ENCODE data around the gene TMOD4. TPM values are rescaled to one million over a fixed set of nuclear protein-coding genes. Genes with fewer than 3 reads are reported as not detected.
A peak's percentile ranks its signal among the peaks of the same experiment; 100 is the strongest.

The TMOD4 gene
- total RNA-seq, 4 donors from 2014 or later = not detected

- no peaks in the 10 kb centered on the region for H3K27me3 ChIP-seq
- peak; percentile 96 to 97 (median 96) for TF ChIP-seq POLR2AphosphoS5 (IDR thresholded peaks at IDR 0.05)
- TF ChIP-seq POLR2A (IDR thresholded peaks at IDR 0.05) = peak; percentile 92
- TF ChIP-seq, protein P1, sequence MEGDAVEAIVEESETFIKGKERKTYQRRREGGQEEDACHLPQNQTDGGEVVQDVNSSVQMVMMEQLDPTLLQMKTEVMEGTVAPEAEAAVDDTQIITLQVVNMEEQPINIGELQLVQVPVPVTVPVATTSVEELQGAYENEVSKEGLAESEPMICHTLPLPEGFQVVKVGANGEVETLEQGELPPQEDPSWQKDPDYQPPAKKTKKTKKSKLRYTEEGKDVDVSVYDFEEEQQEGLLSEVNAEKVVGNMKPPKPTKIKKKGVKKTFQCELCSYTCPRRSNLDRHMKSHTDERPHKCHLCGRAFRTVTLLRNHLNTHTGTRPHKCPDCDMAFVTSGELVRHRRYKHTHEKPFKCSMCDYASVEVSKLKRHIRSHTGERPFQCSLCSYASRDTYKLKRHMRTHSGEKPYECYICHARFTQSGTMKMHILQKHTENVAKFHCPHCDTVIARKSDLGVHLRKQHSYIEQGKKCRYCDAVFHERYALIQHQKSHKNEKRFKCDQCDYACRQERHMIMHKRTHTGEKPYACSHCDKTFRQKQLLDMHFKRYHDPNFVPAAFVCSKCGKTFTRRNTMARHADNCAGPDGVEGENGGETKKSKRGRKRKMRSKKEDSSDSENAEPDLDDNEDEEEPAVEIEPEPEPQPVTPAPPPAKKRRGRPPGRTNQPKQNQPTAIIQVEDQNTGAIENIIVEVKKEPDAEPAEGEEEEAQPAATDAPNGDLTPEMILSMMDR (IDR thresholded peaks at IDR 0.05) = no peak
- H3K9me3 ChIP-seq = no peaks in the 10 kb centered on the region
- peak within 1 kb of the TSS; percentile 95 to 99 (median 96) for H3K27ac ChIP-seq
- in situ Hi-C loops (cut with MboI; ENCODE audit: low pct_ligation_motif_present in 1 of 4, low pct_unique_long_range_greater_than_20kb in 1 of 4, low sequenced_read_pairs in 3 of 4) (no loop called here), intact Hi-C loops (cut with DNase I; ENCODE audit: low total_unique reads) (loop anchor here (5.0 kb wide), 1 partner anchor 54 kb away; the partner anchor contains the start of gene PSMD4)
- peaks cover 12 to 54% (median 39%) of the 10 kb centered on the region in 4 donors for H3K4me1 ChIP-seq
- H3K36me3 ChIP-seq = peaks cover 0 to 6% (median 0%) of the 10 kb centered on the region in 4 donors
- peak within 1 kb of the TSS; percentile 75 to 93 (median 78) for H3K4me3 ChIP-seq
- peak; percentile 98 for DNase-seq
- WGBS, 2 donors (ENCODE audit: low coverage in 1 of 2) = 0 to 1% methylated on average over 13 to 60 of the region's 60 CpGs
Measured at GRCh38 chr1:151198254-151199127, 22.7 kb upstream of the TMOD4 start, which contains the start of gene PIP5K1A. PIP5K1A (plus strand) TSS chr1:151198552; CDS start chr1:151198997, 445 bp downstream.

GRCh38 chr1:151197863-151198253 lies 22.1 kb upstream of the TMOD4 start:
- H3K9me3 ChIP-seq = no peaks in the 10 kb centered on the region
- no peaks in the 10 kb centered on the region for H3K27me3 ChIP-seq
- H3K4me1 ChIP-seq = peaks cover 12 to 54% (median 39%) of the 10 kb centered on the region in 4 donors
- WGBS, 2 donors (ENCODE audit: low coverage in 1 of 2) = 5 to 17% methylated on average over 10 of the region's 10 CpGs
- in situ Hi-C loops (cut with MboI; ENCODE audit: low pct_ligation_motif_present in 1 of 4, low pct_unique_long_range_greater_than_20kb in 1 of 4, low sequenced_read_pairs in 3 of 4) (no loop called here), intact Hi-C loops (cut with DNase I; ENCODE audit: low total_unique reads) (loop anchor here (5.0 kb wide), 1 partner anchor 54 kb away; the partner anchor contains the start of gene PSMD4)
- H3K36me3 ChIP-seq = peaks cover 0 to 4% (median 0%) of the 10 kb centered on the region in 4 donors
- peak; percentile 12 for DNase-seq
- H3K27ac ChIP-seq = peak overlapping the region; percentile 95 to 99 (median 96)
- TF ChIP-seq, protein P1 (IDR thresholded peaks at IDR 0.05) = no peak
- TF ChIP-seq POLR2AphosphoS5 (IDR thresholded peaks at IDR 0.05) = no peak
- TF ChIP-seq POLR2A (IDR thresholded peaks at IDR 0.05) = no peak
- no peak for TF ChIP-seq EP300 (IDR thresholded peaks at IDR 0.05; ENCODE audit: low read depth)
- H3K4me3 ChIP-seq = peak overlapping the region in 3 of 4 donors; percentile 75 to 93 (median 78)

DNA sequence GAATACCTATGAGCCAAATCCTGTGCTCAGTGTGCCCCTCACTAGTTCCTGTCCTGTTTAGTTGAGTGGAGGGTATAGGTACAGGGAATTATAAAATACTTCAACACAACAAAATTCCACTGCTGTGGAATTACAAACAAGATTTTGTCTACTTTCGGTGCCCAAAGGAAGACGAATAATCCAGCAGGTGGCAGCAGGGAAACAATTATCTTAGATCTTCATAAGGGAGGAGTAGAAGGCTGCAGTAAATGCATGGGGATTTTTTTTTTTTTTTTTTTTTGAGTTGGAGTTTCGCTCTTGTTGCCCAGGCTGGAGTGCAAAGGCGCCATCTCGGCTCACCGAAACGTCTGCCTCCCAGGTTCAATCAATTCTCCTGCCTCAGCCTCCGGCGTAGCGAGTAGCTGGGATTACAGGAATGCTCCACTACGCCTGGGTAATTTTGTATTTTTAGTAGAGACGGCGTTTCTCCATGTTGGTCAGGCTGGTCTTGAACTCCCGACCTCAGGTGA lies 20.6 kb upstream of the TMOD4 start:
- H3K4me3 ChIP-seq = peak overlapping the region in 3 of 4 donors; percentile 11 to 41 (median 12)
- WGBS, 2 donors (ENCODE audit: low coverage in 1 of 2) = 32 to 33% methylated on average over 13 to 14 of the region's 14 CpGs
- intact Hi-C loops (cut with DNase I; ENCODE audit: low total_unique reads) = loop anchor here (5.0 kb wide), 1 partner anchor 56 kb away; the partner anchor contains the start of gene PSMD4
- no peaks in the 10 kb centered on the region for H3K9me3 ChIP-seq
- H3K4me1 ChIP-seq = peaks cover 12 to 42% (median 28%) of the 10 kb centered on the region in 4 donors
- peak; percentile 81 for DNase-seq
- in situ Hi-C loops (cut with MboI; ENCODE audit: low pct_ligation_motif_present in 1 of 4, low pct_unique_long_range_greater_than_20kb in 1 of 4, low sequenced_read_pairs in 3 of 4) = no loop called here
- no peaks in the 10 kb centered on the region for H3K27me3 ChIP-seq
- no peaks in the 10 kb centered on the region for H3K36me3 ChIP-seq
- peak overlapping the region; percentile 95 to 99 (median 96) for H3K27ac ChIP-seq
- TF ChIP-seq POLR2AphosphoS5 (IDR thresholded peaks at IDR 0.05) (peak in 2 of 3 donors; percentile 11 to 45), EP300 (IDR thresholded peaks at IDR 0.05; ENCODE audit: low read depth) (no peak), POLR2A (IDR thresholded peaks at IDR 0.05) (no peak)
- TF ChIP-seq, protein P1 (IDR thresholded peaks at IDR 0.05) = peak; percentile 49 to 85 (median 56)

Measured in transverse colon (tissue), 4 donors.